Subcutaneous adipose tissue (tissue), 4 donors: Measurements from ENCODE around the gene RIPOR2. TPM values are rescaled to one million over a fixed set of nuclear protein-coding genes. Genes with fewer than 3 reads are reported as not detected.

Experiments
- total RNA-seq, 4 donors: library from RNA; depleted of rRNA; stranded (reverse); fragments of >200 nt; gene quantifications; one replicate each; pipeline ENCODE4 v1.1.0, GENCODE V29; 2016
- TF ChIP-seq, protein P1 (sequence below): fragments of 450-650 bp; IDR thresholded peaks from one replicate; pipeline ENCODE4 v1.5.1; 2016; ENCODE audit warnings: low read depth, mild to moderate bottlenecking, control low read depth, antibody characterized with exemption, moderate library complexity

The RIPOR2 gene
- total RNA-seq, 4 donors from 2014 or later = 7.9 to 36.1 (median 9.2) TPM

DNA sequence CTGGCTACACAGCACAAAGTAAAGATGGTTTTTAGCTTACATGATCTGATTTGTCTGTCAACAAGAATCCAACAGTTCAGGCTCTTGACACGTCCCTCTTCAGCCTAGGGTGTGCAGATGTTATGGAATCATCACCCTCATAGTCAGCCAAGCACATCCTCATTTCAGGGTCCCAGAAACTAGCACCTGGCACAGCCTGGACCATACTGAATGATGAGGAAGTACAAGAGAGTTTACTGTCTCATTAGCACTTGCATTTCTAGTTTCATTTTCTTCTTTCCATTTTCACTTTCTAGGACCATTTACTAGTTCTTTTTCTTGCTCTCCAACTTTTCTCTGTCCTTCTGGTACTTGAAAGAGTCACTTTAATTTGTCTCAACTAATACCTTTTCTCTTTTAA lies 6.5 kb downstream of the RIPOR2 start:
- TF ChIP-seq, protein P1, sequence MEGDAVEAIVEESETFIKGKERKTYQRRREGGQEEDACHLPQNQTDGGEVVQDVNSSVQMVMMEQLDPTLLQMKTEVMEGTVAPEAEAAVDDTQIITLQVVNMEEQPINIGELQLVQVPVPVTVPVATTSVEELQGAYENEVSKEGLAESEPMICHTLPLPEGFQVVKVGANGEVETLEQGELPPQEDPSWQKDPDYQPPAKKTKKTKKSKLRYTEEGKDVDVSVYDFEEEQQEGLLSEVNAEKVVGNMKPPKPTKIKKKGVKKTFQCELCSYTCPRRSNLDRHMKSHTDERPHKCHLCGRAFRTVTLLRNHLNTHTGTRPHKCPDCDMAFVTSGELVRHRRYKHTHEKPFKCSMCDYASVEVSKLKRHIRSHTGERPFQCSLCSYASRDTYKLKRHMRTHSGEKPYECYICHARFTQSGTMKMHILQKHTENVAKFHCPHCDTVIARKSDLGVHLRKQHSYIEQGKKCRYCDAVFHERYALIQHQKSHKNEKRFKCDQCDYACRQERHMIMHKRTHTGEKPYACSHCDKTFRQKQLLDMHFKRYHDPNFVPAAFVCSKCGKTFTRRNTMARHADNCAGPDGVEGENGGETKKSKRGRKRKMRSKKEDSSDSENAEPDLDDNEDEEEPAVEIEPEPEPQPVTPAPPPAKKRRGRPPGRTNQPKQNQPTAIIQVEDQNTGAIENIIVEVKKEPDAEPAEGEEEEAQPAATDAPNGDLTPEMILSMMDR = no peak

DNA sequence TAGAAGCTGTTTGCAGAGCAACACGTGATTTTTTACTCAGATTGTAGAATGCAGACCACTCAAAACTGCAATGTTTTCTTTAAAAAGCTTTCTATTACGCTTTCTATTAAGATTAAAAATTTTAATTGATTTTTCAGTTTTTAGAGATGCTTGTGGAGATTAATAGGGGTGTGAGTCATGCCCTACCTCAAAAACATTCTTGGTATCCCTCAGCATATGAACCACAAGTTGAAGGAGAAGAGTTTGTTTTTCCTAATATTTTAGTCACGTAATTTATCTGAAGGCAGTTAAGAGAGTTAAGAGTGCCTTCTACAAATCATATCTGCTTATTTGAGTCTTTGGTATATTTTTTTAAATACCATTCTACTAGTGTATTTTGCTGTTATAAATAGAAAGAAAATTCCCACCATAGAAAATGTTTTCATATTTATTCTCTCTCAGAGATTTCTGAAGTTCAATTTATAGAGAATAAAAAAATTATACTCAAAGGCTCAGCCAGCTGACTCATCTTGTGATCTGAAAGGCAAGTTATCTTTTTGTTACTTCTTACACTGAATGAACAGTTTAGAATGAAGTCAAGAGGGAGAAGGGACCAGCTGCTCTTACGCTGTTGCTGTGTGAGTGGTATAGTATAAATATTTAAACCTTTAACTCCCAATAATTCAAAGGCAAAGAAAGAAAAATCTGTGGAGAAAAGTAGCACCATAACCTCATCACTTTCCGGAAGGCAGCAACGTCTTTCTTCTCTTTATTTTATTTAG lies 7.6 kb downstream of the RIPOR2 start:
- TF ChIP-seq, protein P1 = no peak

GRCh38 chr6:24927277-24927955 lies 8.3 kb downstream of the RIPOR2 start:
- TF ChIP-seq, protein P1 = no peak

DNA sequence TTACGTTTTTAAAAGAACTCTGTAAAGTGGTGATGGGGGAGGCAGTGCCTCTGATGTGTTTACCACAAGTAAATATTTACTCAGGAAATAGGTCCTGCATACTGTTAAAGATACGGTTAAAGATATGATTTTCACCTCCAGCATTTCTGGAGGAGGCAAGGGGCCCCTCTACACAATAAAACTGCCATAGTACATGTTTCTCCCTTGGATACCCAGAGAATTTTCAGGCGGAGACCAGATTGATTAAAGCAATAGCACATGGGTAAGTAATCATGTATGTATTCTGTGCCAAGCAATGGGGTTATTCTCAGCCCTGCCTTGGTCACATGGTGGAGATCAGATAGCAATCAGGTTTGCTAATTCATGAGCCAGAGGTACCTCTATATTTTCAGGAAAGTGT lies 9.6 kb downstream of the RIPOR2 start:
- TF ChIP-seq, protein P1 = no peak

GRCh38 chr6:24925661-24926060 lies 10.1 kb downstream of the RIPOR2 start:
- TF ChIP-seq, protein P1 = no peak

DNA sequence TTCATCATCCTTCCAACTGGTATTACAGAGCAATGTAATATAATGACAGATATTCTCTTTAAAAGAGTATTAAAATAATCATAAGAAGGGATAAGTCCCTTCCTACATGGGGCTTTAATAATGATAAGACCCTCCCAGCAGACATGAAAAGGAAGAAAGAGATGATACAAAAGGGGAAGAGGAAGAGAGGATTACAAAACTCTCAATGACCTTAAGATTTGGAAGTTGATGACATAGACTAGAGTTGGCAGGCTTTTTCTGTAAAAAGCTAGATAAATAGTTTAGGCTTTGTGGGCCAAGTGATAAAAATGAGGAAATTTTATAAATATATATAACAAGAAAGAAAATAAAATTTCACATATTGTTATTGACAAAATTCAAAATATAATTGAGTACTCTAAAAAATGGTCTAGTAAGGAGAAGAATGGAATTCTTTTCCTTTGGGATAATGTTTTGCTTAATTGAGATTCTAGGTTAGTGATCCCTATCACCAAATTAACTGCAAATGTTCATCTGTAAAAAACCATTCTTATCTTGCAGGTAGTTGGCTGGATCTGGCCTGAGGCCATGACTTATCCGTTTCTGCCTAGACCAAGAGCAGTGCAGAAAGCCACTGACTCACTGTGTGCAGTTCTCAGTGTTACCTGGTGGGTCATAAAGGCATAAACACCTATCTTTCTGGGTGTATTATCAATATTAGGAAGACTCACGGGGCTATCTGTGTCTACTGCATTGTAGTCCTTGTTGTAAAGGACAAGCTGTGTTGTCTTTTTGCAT lies 11.0 kb downstream of the RIPOR2 start:
- TF ChIP-seq, protein P1 = no peak

DNA sequence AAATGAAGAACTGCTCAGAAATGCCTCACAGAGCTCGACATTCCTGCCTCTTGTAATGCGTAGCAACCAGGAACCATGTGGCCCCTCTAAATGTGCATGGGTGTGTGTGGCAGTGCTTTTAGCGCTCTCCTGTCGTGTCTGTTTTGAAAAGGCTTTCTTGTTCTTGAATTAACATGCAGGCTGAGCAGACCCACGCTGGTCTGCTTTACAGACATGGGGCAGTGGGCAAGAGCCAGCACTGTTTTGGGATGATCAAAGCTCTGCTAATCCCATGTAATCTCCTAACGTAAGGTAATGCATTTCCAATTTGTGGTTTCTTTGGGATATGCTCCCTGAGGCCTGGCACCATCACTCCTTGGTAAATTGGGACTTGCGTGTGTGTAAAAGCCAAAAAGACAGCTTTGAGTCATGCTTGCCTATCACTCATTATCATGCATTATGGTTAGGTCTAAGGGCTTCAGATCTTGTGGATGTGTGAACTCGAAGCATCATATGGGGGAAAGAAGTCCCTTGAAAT lies 11.8 kb downstream of the RIPOR2 start:
- TF ChIP-seq, protein P1 = no peak
